Testis (tissue), 2 donors: Measurements from ENCODE around the gene DDAH1.

Experiments
- POLR2A ChIP-seq: fragments of 450-650 bp; IDR thresholded peaks from one replicate; pipeline ENCODE4 v1.6.1; 2017; ENCODE audit warnings: antibody characterized with exemption, mild to moderate bottlenecking, moderate library complexity
- TF ChIP-seq, protein P1 (sequence below), 3 experiments: fragments of 450-650 bp in 2 of 3; fragments of 200-600 bp in 1 of 3; sonication (generic) in 1 of 3; IDR thresholded peaks; one replicate each; pipeline ENCODE4 v1.5.1; 2016 to 2019; ENCODE audit warnings: antibody characterized with exemption in 3 of 3, mild to moderate bottlenecking in 2 of 3, moderate library complexity in 1 of 3

DNA sequence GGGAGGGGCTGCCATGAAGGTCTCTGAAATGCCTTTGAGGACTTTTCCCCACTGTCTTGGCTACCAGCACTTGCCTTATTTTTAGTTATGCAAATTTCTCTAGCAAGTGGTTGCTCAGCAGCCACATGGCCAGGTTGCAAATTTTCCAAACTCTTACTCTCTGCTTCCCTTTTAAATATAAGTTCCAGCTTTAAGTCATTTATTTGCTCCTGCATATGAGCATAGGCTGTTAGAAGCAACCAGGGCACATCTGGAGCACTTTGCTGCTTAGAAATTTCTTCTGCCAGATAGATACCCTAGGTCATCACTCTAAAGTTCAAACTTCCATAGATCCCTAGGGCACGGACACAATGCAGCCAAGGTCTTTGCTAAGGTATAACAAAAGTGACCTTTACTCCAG lies 44.8 kb downstream of the DDAH1 start:
- TF ChIP-seq, protein P1, sequence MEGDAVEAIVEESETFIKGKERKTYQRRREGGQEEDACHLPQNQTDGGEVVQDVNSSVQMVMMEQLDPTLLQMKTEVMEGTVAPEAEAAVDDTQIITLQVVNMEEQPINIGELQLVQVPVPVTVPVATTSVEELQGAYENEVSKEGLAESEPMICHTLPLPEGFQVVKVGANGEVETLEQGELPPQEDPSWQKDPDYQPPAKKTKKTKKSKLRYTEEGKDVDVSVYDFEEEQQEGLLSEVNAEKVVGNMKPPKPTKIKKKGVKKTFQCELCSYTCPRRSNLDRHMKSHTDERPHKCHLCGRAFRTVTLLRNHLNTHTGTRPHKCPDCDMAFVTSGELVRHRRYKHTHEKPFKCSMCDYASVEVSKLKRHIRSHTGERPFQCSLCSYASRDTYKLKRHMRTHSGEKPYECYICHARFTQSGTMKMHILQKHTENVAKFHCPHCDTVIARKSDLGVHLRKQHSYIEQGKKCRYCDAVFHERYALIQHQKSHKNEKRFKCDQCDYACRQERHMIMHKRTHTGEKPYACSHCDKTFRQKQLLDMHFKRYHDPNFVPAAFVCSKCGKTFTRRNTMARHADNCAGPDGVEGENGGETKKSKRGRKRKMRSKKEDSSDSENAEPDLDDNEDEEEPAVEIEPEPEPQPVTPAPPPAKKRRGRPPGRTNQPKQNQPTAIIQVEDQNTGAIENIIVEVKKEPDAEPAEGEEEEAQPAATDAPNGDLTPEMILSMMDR (IDR thresholded peaks at IDR 0.05), result no peak
- TF ChIP-seq POLR2A, result no peak
